H9 (cell line): ENCODE data around the gene ZNF350. TPM values are rescaled to one million over a fixed set of nuclear protein-coding genes. Genes with fewer than 3 reads are reported as not detected.

ENCODE experiments used
- DNase-seq: peaks from one replicate; pipeline ENCODE4 v3.0.0-alpha.2; 2017
- H2AFZ ChIP-seq: one replicate; pipeline ENCODE4 v1.6.1; 2013; ENCODE audit warnings: mild to moderate bottlenecking, low read length, control low read depth, moderate library complexity
- H2AK5ac ChIP-seq: 2 replicates; pipeline ENCODE4 v1.6.1; 2013; ENCODE audit warnings: low read length, control low read depth, mixed read lengths; ENCODE audit not compliant: insufficient read length
- H2BK120ac ChIP-seq: one replicate; pipeline ENCODE4 v1.6.1; 2013; ENCODE audit warnings: low read depth, mild to moderate bottlenecking, low read length, control low read depth, inconsistent platforms; ENCODE audit not compliant: poor library complexity, severe bottlenecking
- H2BK12ac ChIP-seq: 2 replicates; pipeline ENCODE4 v1.6.1; 2013; ENCODE audit warnings: low read length, control low read depth, mixed read lengths, low read depth; ENCODE audit not compliant: insufficient read length
- H2BK15ac ChIP-seq: 2 replicates; pipeline ENCODE4 v1.6.1; 2013; ENCODE audit warnings: low read depth, low read length, control low read depth
- H2BK20ac ChIP-seq: one replicate; pipeline ENCODE4 v1.6.1; 2013; ENCODE audit warnings: low read depth, mild to moderate bottlenecking, low read length, control low read depth, inconsistent platforms; ENCODE audit not compliant: poor library complexity, severe bottlenecking
- H2BK5ac ChIP-seq: 2 replicates; pipeline ENCODE4 v1.6.1; 2013; ENCODE audit warnings: low read length, control low read depth, mixed read lengths; ENCODE audit not compliant: insufficient read length
- H3K14ac ChIP-seq: 2 replicates; pipeline ENCODE4 v1.6.1; 2013; ENCODE audit warnings: low read length, control low read depth; ENCODE audit not compliant: insufficient read depth
- H3K18ac ChIP-seq: 2 replicates; pipeline ENCODE4 v1.6.1; 2013; ENCODE audit warnings: low read depth, mild to moderate bottlenecking, mixed read lengths, low read length, control low read depth; ENCODE audit not compliant: insufficient read length
- H3K23ac ChIP-seq: 2 replicates; pipeline ENCODE4 v1.6.1; 2013; ENCODE audit warnings: low read length, control low read depth, mixed read lengths, low read depth; ENCODE audit not compliant: insufficient read length
- H3K23me2 ChIP-seq: 2 replicates; pipeline ENCODE4 v1.6.1; 2013; ENCODE audit warnings: low read depth, mild to moderate bottlenecking, mixed read lengths, low read length, control low read depth; ENCODE audit not compliant: insufficient read length, poor library complexity, severe bottlenecking
- H3K27ac ChIP-seq: 2 replicates; pipeline ENCODE4 v1.5.1; 2013; ENCODE audit warnings: low read length, control low read depth, mixed read lengths, low read depth; ENCODE audit not compliant: insufficient read length
- H3K27me3 ChIP-seq: 2 replicates; pipeline ENCODE4 v1.6.1; 2013; ENCODE audit warnings: low read length, control low read depth, inconsistent platforms; ENCODE audit not compliant: insufficient read depth
- H3K4ac ChIP-seq: 2 replicates; pipeline ENCODE4 v1.6.1; 2013; ENCODE audit warnings: low read depth, mild to moderate bottlenecking, control low read depth, inconsistent platforms, low read length, moderate library complexity
- H3K4me1 ChIP-seq: 2 replicates; pipeline ENCODE4 v1.6.1; 2013; ENCODE audit warnings: low read length, control low read depth, inconsistent platforms; ENCODE audit not compliant: insufficient read depth
- H3K4me2 ChIP-seq: 2 replicates; pipeline ENCODE4 v1.6.1; 2013; ENCODE audit warnings: low read length, control low read depth, mixed read lengths; ENCODE audit not compliant: insufficient read length, insufficient read depth
- H3K56ac ChIP-seq: 2 replicates; pipeline ENCODE4 v1.6.1; 2013; ENCODE audit warnings: low read depth, mild to moderate bottlenecking, mixed read lengths, low read length, control low read depth; ENCODE audit not compliant: insufficient read length
- H3K79me1 ChIP-seq: 2 replicates; pipeline ENCODE4 v1.6.1; 2013; ENCODE audit warnings: low read depth, mild to moderate bottlenecking, moderate library complexity, low read length, control low read depth, inconsistent platforms; ENCODE audit not compliant: insufficient read depth, poor library complexity, severe bottlenecking
- H3K79me2 ChIP-seq: 2 replicates; pipeline ENCODE4 v1.6.1; 2013; ENCODE audit warnings: low read length, control low read depth, inconsistent platforms; ENCODE audit not compliant: insufficient read depth
- H3K9ac ChIP-seq: 2 replicates; pipeline ENCODE4 v1.6.1; 2013; ENCODE audit warnings: low read length, control low read depth, mixed read lengths; ENCODE audit not compliant: insufficient read length; ENCODE audit errors: extremely low read depth
- H3K9me3 ChIP-seq: one replicate; pipeline ENCODE4 v1.6.1; 2013; ENCODE audit warnings: low read depth, low read length, inconsistent platforms; ENCODE audit not compliant: control insufficient read depth
- H3T11ph ChIP-seq: one replicate; pipeline ENCODE4 v1.6.1; 2013; ENCODE audit warnings: mild to moderate bottlenecking, low read length, control low read depth, inconsistent platforms
- H4K20me1 ChIP-seq: one replicate; pipeline ENCODE4 v1.6.1; 2013; ENCODE audit not compliant: control insufficient read depth, insufficient read length, insufficient read depth
- H4K5ac ChIP-seq: 2 replicates; pipeline ENCODE4 v1.6.1; 2013; ENCODE audit warnings: low read depth, mild to moderate bottlenecking, mixed read lengths, low read length, control low read depth; ENCODE audit not compliant: insufficient read length
- H4K8ac ChIP-seq: replicated peaks from 2 replicates; pipeline ENCODE4 v1.6.1; 2013; ENCODE audit warnings: low read length, control low read depth, mixed read lengths, low read depth; ENCODE audit not compliant: insufficient read length
- H4K91ac ChIP-seq: 2 replicates; pipeline ENCODE4 v1.6.1; 2013; ENCODE audit warnings: low read depth, mild to moderate bottlenecking, moderate library complexity, mixed read lengths, low read length, control low read depth; ENCODE audit not compliant: insufficient read length
- H3K27ac Mint-ChIP-seq, 3 experiments: 2 replicates in 2 of 3; 3 replicates in 1 of 3; pipeline ENCODE4 v1.8.0; 2020 to 2021; ENCODE audit warnings: mixed read lengths in 3 of 3, mild to moderate bottlenecking in 1 of 3, moderate library complexity in 1 of 3
- H3K27me3 Mint-ChIP-seq: 2 replicates; pipeline ENCODE4 v1.8.0; 2021; ENCODE audit warnings: low read depth, mild to moderate bottlenecking, moderate library complexity, mixed read lengths
- H3K36me3 Mint-ChIP-seq, 3 experiments: 2 replicates in 2 of 3; 3 replicates in 1 of 3; pipeline ENCODE4 v1.8.0; 2020 to 2021; ENCODE audit warnings: low read depth in 3 of 3, mixed read lengths in 3 of 3; ENCODE audit not compliant: insufficient read depth in 1 of 3
- H3K4me1 Mint-ChIP-seq, 2 experiments: 2 replicates each; pipeline ENCODE4 v1.8.0; 2020; ENCODE audit warnings: mixed read lengths in 2 of 2
- H3K4me3 Mint-ChIP-seq, 2 experiments: 2 replicates in 1 of 2; 3 replicates in 1 of 2; pipeline ENCODE4 v1.8.0; 2020 to 2021; ENCODE audit warnings: mild to moderate bottlenecking in 2 of 2, mixed read lengths in 2 of 2, moderate library complexity in 1 of 2
- H3K9me3 Mint-ChIP-seq, 2 experiments: 2 replicates in 1 of 2; 3 replicates in 1 of 2; pipeline ENCODE4 v1.8.0; 2020; ENCODE audit warnings: mild to moderate bottlenecking in 2 of 2, mixed read lengths in 2 of 2, moderate library complexity in 1 of 2
- CTCF ChIP-seq: fragments of 200-600 bp; sonication (generic); conservative IDR thresholded peaks from 3 replicates; pipeline ENCODE4 v1.8.0; 2021; ENCODE audit warnings: antibody characterized with exemption, mild to moderate bottlenecking
- WGBS: extraction: QIAGEN DNeasy Blood & Tissue Kit; methylation state at CpG from one replicate; pipeline ENCODE4 v1.1.7; 2013; ENCODE audit warnings: missing lambda C conversion rate, low lambda C conversion rate, mixed read lengths; ENCODE audit not compliant: insufficient read length; ENCODE audit errors: extremely low coverage; 5-methylcytosine and 5-hydroxymethylcytosine counted together
- total RNA-seq: library from RNA; stranded (reverse); gene quantifications from 2 replicates; pipeline ENCODE4 v1.2.1, GENCODE V29; 2021

ZNF350 gene
- total RNA-seq, 1 experiment from 2014 or later: 12.9 TPM

DNA sequence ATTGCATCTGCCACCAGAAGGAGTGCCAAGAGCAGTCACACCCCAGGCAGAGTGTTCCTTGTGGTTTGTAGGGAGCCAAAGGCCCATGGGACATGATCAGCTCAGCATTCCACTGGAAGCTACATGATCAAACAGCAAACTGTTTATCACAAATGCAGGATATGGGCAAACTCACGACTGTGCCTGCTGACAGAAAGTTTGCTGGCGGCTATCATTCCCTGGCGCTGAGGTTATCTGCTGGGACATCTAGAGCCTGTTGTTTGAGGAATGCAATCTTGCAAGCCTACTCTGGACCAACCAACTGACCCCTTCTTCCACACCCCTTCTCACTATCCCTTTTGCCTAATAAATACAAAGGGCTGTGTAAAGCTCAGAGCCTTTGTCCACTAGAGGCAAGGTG lies 67.0 kb downstream of the ZNF350 start:
- Histone ChIP-seq H2AFZ (no peak overlapping the region), H4K20me1 (no peaks in the 10 kb centered on the region), H4K8ac (no peak overlapping the region), H3K56ac (no peak overlapping the region), H2AK5ac (no peak overlapping the region), H3K9ac (no peak overlapping the region), H4K5ac (no peak overlapping the region), H2BK15ac (no peak overlapping the region), H3K27me3 (no peaks in the 10 kb centered on the region), H3K79me2 (no peaks in the 10 kb centered on the region), H3K27ac (no peak overlapping the region), H3K23ac (no peak overlapping the region), H3K23me2 (no peaks in the 10 kb centered on the region), H3K4ac (no peak overlapping the region), H2BK120ac (no peak overlapping the region), H3K18ac (no peak overlapping the region), H3K79me1 (no peaks in the 10 kb centered on the region), H4K91ac (no peak overlapping the region), H3K4me1 (no peaks in the 10 kb centered on the region), H2BK12ac (no peak overlapping the region), H2BK5ac (no peak overlapping the region), H2BK20ac (no peak overlapping the region), H3K9me3 (peaks cover 82% of the 10 kb centered on the region), H3K4me2 (no peak overlapping the region), H3K14ac (no peak overlapping the region), H3T11ph (no peak overlapping the region)
- Mint-ChIP-seq H3K27ac (no peak overlapping the region), H3K4me1 (no peaks in the 10 kb centered on the region), H3K4me3 (no peak overlapping the region), H3K9me3 (peaks cover 93 to 97% of the 10 kb centered on the region in 2 experiments), H3K36me3 (peaks cover 20 to 84% (median 57%) of the 10 kb centered on the region in 3 experiments), H3K27me3 (peaks cover 15% of the 10 kb centered on the region)
- no peak for DNase-seq
- WGBS: no CpG with 5 or more reads among the region's 3 CpGs
- TF ChIP-seq CTCF: no peak
